NOMO-1 treated with DMSO at 0.1 percent for 48 hours (cell line): ENCODE data around the gene MPRIP.

Source experiments
- DNase-seq: peaks from one replicate; lab custom pipeline; 2025; ENCODE audit not compliant: unreplicated experiment; lab: John Stamatoyannopoulos, UW

The MPRIP gene

GRCh38 chr17:17064322-17064721, 22.1 kb downstream of the MPRIP start:
- no peak for DNase-seq

GRCh38 chr17:17066021-17066420, 23.8 kb downstream of the MPRIP start:
- peak; percentile 31 for DNase-seq

GRCh38 chr17:17067257-17067656, 25.0 kb downstream of the MPRIP start:
- DNase-seq: no peak

GRCh38 chr17:17069849-17070248, 27.6 kb downstream of the MPRIP start:
- no peak for DNase-seq

GRCh38 chr17:17070931-17071330, 28.7 kb downstream of the MPRIP start:
- no peak for DNase-seq

GRCh38 chr17:17071531-17072360, 29.5 kb downstream of the MPRIP start:
- no peak for DNase-seq

- DNase-seq: no peak
Measured at GRCh38 chr17:17072546-17072945, 30.3 kb downstream of the MPRIP start.

GRCh38 chr17:17073030-17073564, 30.8 kb downstream of the MPRIP start:
- DNase-seq: no peak

- no peak for DNase-seq
Measured at GRCh38 chr17:17073581-17074403, 31.5 kb downstream of the MPRIP start.

- no peak for DNase-seq
Measured at GRCh38 chr17:17075125-17075781, 33.0 kb downstream of the MPRIP start.

- DNase-seq: no peak
Measured at GRCh38 chr17:17076066-17076465, 33.8 kb downstream of the MPRIP start.

- DNase-seq: no peak
Measured at GRCh38 chr17:17077101-17077500, 34.8 kb downstream of the MPRIP start.

GRCh38 chr17:17077861-17078732, 35.8 kb downstream of the MPRIP start:
- DNase-seq: no peak

- DNase-seq: no peak
Measured at GRCh38 chr17:17078832-17079231, 36.6 kb downstream of the MPRIP start.

- no peak for DNase-seq
Measured at GRCh38 chr17:17079336-17079735, 37.1 kb downstream of the MPRIP start.

- no peak for DNase-seq
Measured at GRCh38 chr17:17079761-17080160, 37.5 kb downstream of the MPRIP start.

- no peak for DNase-seq
Measured at GRCh38 chr17:17080181-17080631, 37.9 kb downstream of the MPRIP start.

- no peak for DNase-seq
Measured at GRCh38 chr17:17080781-17081180, 38.5 kb downstream of the MPRIP start.

- DNase-seq: no peak
Measured at GRCh38 chr17:17081304-17081940, 39.2 kb downstream of the MPRIP start.

- DNase-seq: no peak
Measured at GRCh38 chr17:17082878-17083277, 40.6 kb downstream of the MPRIP start.
